RWPE2 (cell line): Measurements from ENCODE around the gene ZNF527.

Source experiments
- ATAC-seq: fragments of 200-7000 bp; cut with Tn5 transposase; 3 replicates; pipeline ENCODE4 v1.9.1; 2021; ENCODE audit warnings: low read depth
- DNase-seq: peaks from one replicate; pipeline ENCODE4 v3.0.0-alpha.2; 2020; ENCODE audit warnings: low spot score
- H3K27ac ChIP-seq: fragments of 450-650 bp; 2 replicates; pipeline ENCODE4 v1.5.1; 2017; ENCODE audit warnings: mild to moderate bottlenecking; ENCODE audit not compliant: poor library complexity, severe bottlenecking
- H3K27me3 ChIP-seq: fragments of 250-450 bp; sonication (Bioruptor Pico); 2 replicates; pipeline ENCODE4 v1.5.1; 2021; ENCODE audit warnings: mild to moderate bottlenecking, moderate library complexity; ENCODE audit not compliant: insufficient read depth, poor library complexity, severe bottlenecking
- H3K36me3 ChIP-seq: fragments of 250-450 bp; sonication (Bioruptor Pico); 2 replicates; pipeline ENCODE4 v1.5.1; 2020; ENCODE audit warnings: low read depth, mild to moderate bottlenecking, moderate library complexity
- H3K4me1 ChIP-seq: fragments of 250-450 bp; sonication (Bioruptor Pico); 2 replicates; pipeline ENCODE4 v1.5.1; 2021; ENCODE audit warnings: mild to moderate bottlenecking, moderate library complexity; ENCODE audit not compliant: insufficient read depth, poor library complexity, severe bottlenecking
- H3K4me3 ChIP-seq: fragments of 250-450 bp; sonication (Bioruptor Pico); 2 replicates; pipeline ENCODE4 v1.5.1; 2021; ENCODE audit warnings: mild to moderate bottlenecking, moderate library complexity; ENCODE audit not compliant: severe bottlenecking
- H3K9me3 ChIP-seq: fragments of 250-450 bp; sonication (Bioruptor Pico); 2 replicates; pipeline ENCODE4 v1.5.1; 2021; ENCODE audit warnings: mild to moderate bottlenecking, moderate library complexity; ENCODE audit not compliant: severe bottlenecking
- TF ChIP-seq, protein P1 (sequence below): fragments of 450-650 bp; IDR thresholded peaks from one replicate; pipeline ENCODE4 v1.5.1; 2017; ENCODE audit warnings: mild to moderate bottlenecking, moderate library complexity; ENCODE audit not compliant: poor library complexity, severe bottlenecking

ZNF527 gene

DNA sequence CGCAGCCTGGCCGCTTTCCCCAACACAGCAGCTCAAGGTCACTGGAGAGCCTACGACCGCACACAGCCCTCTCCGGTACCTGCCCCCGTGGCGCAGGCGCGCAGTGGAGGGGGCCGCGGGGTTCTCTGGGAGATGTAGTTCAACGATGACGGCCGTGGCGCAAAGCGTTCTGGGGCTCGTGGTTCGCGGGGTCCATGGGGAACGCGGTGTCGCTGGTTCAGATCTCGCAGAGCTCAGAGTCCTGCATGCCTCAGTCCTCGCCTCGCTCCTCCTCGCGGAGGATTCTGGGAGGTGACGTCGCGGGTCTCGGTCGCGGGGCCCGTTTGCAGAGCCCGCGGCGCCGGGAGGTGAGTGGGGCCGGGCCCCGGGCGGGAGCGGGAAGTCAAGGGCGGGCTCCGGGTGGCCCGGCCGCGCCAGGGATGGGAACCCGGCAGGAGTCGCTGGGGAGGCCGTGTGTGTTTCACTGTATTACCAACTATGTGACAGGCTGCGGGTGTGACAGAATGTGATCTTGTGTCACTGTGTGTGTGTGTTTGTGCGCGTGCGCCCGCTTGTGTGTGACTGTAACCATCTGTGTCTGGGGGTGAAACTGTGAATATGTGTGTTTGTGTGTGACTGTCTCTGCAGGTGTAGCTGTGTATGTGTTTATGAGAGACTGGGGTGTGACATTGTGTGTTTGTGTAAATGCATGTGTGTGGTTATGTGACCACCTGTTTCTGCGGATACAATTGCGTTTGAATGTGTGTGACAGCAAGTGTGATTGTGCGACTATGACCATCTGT lies at the start of gene ZNF527:
Gene ZNF527 (plus strand): TSS at position 220 of the 782 bp plus-strand sequence. CDS start 3,100 bp downstream, outside the sequence.
- H3K27me3 ChIP-seq: no peaks in the 10 kb centered on the region
- no peaks in the 10 kb centered on the region for H3K9me3 ChIP-seq
- ATAC-seq: peak; percentile 98
- H3K27ac ChIP-seq: peak within 1 kb of the TSS; percentile 23
- peak; percentile 95 for DNase-seq
- no peaks in the 10 kb centered on the region for H3K4me1 ChIP-seq
- 0 out of 2 replicates have a peak, but pooled peaks cover 9% of the 10 kb centered on the region for H3K36me3 ChIP-seq
- peak within 1 kb of the TSS; percentile 44 for H3K4me3 ChIP-seq
- TF ChIP-seq, protein P1, sequence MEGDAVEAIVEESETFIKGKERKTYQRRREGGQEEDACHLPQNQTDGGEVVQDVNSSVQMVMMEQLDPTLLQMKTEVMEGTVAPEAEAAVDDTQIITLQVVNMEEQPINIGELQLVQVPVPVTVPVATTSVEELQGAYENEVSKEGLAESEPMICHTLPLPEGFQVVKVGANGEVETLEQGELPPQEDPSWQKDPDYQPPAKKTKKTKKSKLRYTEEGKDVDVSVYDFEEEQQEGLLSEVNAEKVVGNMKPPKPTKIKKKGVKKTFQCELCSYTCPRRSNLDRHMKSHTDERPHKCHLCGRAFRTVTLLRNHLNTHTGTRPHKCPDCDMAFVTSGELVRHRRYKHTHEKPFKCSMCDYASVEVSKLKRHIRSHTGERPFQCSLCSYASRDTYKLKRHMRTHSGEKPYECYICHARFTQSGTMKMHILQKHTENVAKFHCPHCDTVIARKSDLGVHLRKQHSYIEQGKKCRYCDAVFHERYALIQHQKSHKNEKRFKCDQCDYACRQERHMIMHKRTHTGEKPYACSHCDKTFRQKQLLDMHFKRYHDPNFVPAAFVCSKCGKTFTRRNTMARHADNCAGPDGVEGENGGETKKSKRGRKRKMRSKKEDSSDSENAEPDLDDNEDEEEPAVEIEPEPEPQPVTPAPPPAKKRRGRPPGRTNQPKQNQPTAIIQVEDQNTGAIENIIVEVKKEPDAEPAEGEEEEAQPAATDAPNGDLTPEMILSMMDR: no peak

DNA sequence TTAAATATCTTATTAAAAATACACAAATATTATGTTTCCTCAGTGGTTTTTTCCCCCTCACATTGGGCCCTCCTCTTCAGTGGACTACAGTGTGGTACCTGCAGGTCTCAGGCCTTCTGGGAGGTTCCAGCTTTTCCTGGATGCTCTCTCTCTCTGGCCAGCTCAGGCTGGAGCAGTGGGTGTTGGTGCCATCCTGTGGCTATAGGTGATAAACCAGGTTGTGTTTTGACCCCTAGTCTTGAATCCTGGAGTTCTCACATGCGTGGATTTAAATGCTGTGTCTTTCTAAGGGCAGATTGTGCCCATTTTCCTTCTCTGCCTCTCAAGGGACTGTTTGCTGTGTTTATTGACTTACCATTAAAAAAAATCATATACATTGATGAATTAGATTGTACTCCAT lies 41.2 kb upstream of the ZNF527 start:
- DNase-seq (no peak), ATAC-seq (0 out of 3 replicates have a peak, but pooled peaks have one; percentile 32)
- H3K36me3 ChIP-seq: peaks cover 23% of the 10 kb centered on the region
- H3K4me3 ChIP-seq: no peak overlapping the region
- H3K27ac ChIP-seq: no peak overlapping the region
- H3K9me3 ChIP-seq: no peaks in the 10 kb centered on the region
- H3K27me3 ChIP-seq: no peaks in the 10 kb centered on the region
- peaks cover 10% of the 10 kb centered on the region for H3K4me1 ChIP-seq
- TF ChIP-seq, protein P1: peak; percentile 32

DNA sequence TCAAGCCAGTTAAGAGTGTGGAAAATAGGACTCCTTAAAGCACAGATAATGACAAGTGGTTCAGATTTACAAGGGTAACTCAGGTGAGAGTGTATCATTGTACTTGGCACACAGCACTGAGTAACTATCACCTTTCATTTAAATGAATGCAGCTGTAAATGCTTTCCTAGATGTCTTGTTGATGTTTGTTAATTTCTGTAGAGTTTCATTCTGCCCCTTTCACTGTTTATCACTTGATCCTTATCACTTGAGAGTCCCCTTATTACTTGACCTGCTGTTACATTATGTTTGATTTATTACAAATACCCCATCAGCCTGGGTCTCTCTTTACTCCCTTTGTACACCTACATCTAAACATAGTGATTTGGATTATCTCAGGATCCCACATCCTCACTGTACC lies 38.1 kb upstream of the ZNF527 start:
- DNase-seq (no peak), ATAC-seq (no peak)
- no peaks in the 10 kb centered on the region for H3K9me3 ChIP-seq
- no peak overlapping the region for H3K27ac ChIP-seq
- H3K36me3 ChIP-seq: peaks cover 8% of the 10 kb centered on the region; the same call in 1 of the 2 replicates
- no peak overlapping the region for H3K4me3 ChIP-seq
- TF ChIP-seq, protein P1: no peak
- H3K4me1 ChIP-seq: peaks cover 10% of the 10 kb centered on the region
- no peaks in the 10 kb centered on the region for H3K27me3 ChIP-seq

DNA sequence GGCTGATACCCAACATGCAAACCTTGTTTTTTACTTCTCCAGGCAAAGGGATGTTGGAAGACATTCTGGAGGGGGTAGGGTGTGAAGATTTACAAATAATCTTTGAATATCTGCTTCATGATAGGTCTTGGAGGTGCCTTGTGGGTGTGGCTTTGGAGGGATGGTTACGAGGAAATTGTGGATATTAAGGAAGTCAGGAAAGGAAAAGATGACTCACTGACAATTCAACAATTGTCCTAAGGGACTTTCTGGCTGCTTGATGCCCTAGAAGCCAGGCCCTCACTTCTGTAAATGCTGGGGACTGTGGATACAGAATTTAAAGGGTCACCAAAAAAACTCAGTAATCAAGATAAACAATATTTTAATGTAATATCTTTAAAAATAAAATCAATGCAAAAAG lies 37.4 kb upstream of the ZNF527 start:
- H3K27me3 ChIP-seq: no peaks in the 10 kb centered on the region
- H3K27ac ChIP-seq: no peak overlapping the region
- TF ChIP-seq, protein P1: no peak
- ATAC-seq (no peak), DNase-seq (no peak)
- no peaks in the 10 kb centered on the region for H3K9me3 ChIP-seq
- H3K4me3 ChIP-seq: no peak overlapping the region
- H3K36me3 ChIP-seq: peaks cover 8% of the 10 kb centered on the region; the same call in 1 of the 2 replicates
- H3K4me1 ChIP-seq: peaks cover 10% of the 10 kb centered on the region
